COR-L47 (cell line): ENCODE measurements around the gene AGRN.
"Not testable (repeated sequence)": the region's sequence is repeated elsewhere in the genome, so short reads cannot be mapped to it uniquely, and the experiment has no call there.

Source experiments
- DNase-seq: peaks from one replicate; lab custom pipeline; 2025; lab: John Stamatoyannopoulos, UW

Gene AGRN

GRCh38 chr1:1092149-1092855 is 72.4 kb downstream of the AGRN start:
- DNase-seq: no peak

DNA sequence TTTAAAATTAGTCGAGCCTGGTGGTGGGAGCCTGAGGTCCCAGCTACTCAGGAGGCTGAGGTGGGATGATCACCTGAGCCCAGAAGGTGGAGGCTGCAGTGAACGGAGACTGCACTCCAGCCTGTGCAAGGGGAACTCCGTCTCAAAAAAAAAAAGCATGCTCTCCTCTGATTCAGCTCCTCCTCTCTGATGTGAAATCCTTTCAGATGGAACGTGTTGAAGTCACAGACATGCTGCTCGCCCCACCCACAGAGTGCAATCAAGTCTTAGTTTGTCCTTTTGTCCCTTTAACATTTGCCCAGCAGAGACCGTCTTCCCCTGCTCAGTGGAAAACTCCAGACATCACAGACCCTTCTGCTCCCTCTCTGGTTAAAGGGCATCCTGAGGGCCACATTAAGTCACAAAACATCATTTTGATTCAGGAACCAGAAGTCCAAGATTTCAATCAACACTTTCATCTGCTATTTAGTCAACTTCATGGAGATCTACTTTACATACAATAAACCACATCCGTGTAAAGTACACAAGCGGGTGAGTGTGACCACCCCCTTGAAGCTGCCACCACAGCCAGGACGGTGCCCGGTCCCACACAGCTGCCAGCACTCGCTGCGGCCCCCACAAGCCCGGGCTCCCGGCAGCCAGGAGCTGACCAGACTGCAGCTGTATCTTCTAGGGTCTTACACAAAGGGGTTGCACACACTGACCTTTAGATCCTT is 73.1 kb downstream of the AGRN start:
- no peak for DNase-seq

DNA sequence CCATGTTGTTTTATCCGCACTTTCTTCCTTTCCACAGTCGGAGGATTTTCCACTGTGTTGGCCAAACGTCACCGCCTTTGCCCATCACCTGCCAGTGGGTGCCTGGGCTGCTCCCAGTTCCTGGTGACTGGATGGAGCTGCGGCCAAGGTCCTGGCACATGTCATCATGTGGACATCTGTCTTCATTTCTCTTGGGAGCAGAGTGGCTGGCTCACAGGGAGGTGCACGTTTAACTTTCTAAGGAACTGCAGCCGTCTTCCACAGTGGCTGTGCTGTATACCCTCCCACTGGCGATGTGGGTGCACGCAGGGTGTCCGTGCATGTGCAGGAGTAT is 73.7 kb downstream of the AGRN start:
- no peak for DNase-seq

- no peak for DNase-seq
Measured at GRCh38 chr1:1094981-1095380, 75.1 kb downstream of the AGRN start.

GRCh38 chr1:1096136-1096535 is 76.2 kb downstream of the AGRN start:
- not testable (repeated sequence) for DNase-seq

- DNase-seq: no peak
Measured at GRCh38 chr1:1098681-1099421, 78.9 kb downstream of the AGRN start.

DNA sequence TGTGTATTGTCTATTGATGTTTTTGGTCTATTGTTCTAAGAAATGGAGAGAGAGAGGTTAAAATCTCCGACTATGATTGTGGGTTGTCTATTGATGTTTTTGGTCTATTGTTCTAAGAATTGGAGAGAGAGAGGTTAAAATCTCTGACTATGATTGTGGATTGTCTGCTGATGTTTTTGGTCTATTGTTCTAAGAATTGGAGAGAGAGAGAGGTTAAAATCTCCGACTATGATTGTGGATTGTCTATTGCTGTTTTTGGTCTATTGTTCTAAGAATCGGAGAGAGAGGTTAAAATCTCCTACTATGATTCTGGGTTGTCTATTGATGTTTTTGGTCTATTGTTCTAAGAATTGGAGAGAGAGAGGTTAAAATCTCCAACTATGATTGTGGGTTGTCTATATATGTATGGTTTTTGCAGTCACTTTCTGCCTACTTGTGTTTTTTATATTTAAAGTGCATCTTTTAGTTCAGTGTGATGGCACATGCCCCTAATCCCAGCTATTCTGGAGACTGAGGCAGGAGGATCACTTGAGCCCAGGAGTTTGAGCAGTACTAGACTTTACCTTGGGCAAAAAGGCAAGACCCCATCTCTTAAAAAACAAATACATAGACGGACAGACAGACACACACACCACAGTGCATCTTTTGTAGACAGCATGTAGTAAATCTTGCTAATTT is 79.7 kb downstream of the AGRN start:
- no peak for DNase-seq

GRCh38 chr1:1100296-1100695 is 80.4 kb downstream of the AGRN start:
- DNase-seq: no peak

DNA sequence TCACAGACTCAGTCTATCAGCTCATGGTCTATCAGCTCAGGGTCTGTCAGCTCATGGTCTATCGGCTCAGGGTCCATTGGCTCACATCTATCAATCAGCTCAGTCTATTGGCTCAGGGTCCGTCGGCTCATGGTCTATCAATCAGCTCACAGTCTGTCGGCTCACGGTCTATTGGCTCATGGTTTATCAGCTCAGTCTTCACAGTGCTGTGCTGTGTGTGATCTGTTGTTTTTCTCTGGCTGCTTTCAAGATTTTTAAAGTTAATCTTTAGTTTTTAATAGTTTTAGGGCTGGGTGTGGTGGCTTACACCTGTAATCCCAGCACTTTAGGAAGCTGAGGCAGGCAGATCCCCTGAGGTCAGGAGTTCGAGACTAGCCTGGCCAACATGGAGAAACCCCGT is 81.6 kb downstream of the AGRN start:
- DNase-seq: no peak

DNA sequence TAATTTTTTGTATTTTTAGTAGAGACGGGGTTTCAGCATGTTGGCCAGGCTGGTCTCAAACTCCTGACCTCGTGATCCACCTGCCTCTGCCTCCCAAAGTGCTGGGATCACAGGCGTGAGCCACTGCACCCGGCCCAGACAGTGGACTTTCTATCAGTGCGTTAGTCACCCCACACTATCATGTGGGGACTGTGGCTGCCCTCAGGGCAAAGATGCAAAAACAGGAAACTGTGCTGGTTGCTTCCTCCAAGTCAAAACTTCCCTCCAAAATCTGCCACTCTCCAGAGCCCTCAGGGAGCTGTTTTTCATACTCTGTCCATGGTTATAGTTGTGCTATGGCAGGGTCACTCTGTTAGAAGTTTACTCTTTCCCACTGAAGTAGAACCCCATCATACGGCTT is 84.2 kb downstream of the AGRN start:
- DNase-seq: not testable (repeated sequence)
